Fibroblast of skin of right quadriceps (primary cell): ENCODE results near the gene ING5.

ENCODE experiments used
- DNase-seq: peaks from one replicate; pipeline ENCODE4 v3.0.0-alpha.2; 2013

Gene ING5

DNA sequence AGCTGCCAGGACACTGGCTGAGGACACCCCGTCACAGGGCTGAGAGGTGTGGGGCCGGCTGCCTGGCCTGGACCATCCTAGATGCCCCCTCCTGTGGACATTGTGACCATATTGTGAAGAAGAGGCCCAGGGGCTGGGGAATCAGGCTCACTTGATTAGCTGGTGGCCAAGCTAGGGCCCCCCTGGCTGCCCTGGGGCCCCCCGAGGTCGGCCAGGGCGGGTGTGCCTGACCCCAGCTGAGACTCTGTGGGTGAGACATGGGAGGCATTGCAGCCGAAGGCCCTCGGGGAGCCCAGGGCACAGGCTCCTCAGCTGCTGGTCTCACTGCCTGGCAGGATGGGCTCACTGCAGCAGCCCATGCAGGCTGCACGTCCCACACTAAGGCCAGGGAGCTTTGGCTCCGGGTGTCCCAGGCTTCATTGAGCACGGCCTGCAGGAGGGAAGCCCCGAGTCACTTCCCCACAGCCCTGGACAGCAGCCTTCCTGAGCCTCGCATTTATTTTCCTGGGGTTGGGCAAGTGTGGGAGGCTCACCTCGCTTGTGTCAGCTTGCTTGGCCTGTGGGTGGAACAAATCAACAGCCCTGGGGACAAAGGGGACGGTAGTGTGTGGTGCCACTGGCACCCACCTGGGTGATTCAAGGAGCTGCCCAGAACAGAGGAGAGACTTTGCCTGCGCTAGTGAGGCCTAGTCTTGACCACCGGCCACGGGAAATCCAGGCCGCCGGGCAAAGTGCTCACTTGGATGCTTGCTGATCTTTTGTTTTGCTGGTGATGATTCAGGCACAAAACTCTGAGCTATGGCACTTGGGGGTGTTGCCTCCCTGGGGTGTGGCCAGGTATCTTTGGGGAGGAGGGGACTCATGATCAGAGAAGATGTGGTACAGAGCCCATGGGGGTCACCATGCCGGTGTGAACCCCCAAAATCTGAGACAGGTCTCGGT is 76.1 kb downstream of the ING5 start:
- DNase-seq, result no peak
